ENCODE data around the gene EDAR. TPM values are rescaled to one million over a fixed set of nuclear protein-coding genes. Genes with fewer than 3 reads are reported as not detected.

Gene EDAR
- total RNA-seq, 1 donor from 2014 or later, result 5.5 TPM

- no peaks in the 10 kb centered on the region for H3K36me3 Mint-ChIP-seq
- H3K27me3 Mint-ChIP-seq (ENCODE audit: low read depth), result no peaks in the 10 kb centered on the region
- no peak for DNase-seq (ENCODE audit: low spot score in 2 of 2, unreplicated experiment in 2 of 2)
- no peak overlapping the region for H3K4me3 Mint-ChIP-seq
- no peak overlapping the region for H3K27ac Mint-ChIP-seq
- H3K9me3 Mint-ChIP-seq, result no peaks in the 10 kb centered on the region
- H3K4me1 Mint-ChIP-seq, result peaks cover 35% of the 10 kb centered on the region
- no peak for TF ChIP-seq CTCF (IDR thresholded peaks at IDR 0.05; ENCODE audit: unreplicated experiment)
Observed at GRCh38 chr2:108971661-108972566, 17.1 kb downstream of the EDAR start.

- DNase-seq (ENCODE audit: low spot score in 2 of 2, unreplicated experiment in 2 of 2), result no peak
- H3K27ac Mint-ChIP-seq, result no peak overlapping the region
- TF ChIP-seq CTCF (IDR thresholded peaks at IDR 0.05; ENCODE audit: unreplicated experiment), result no peak
- no peaks in the 10 kb centered on the region for H3K36me3 Mint-ChIP-seq
- H3K4me1 Mint-ChIP-seq, result peaks cover 51% of the 10 kb centered on the region
- no peaks in the 10 kb centered on the region for H3K27me3 Mint-ChIP-seq (ENCODE audit: low read depth)
- no peaks in the 10 kb centered on the region for H3K9me3 Mint-ChIP-seq
- H3K4me3 Mint-ChIP-seq, result no peak overlapping the region
Observed at GRCh38 chr2:108970369-108970768, 18.7 kb downstream of the EDAR start.

GRCh38 chr2:108969856-108970255 is 19.2 kb downstream of the EDAR start:
- no peak for TF ChIP-seq CTCF (IDR thresholded peaks at IDR 0.05; ENCODE audit: unreplicated experiment)
- Mint-ChIP-seq H3K4me3 (no peak overlapping the region), H3K4me1 (peaks cover 53% of the 10 kb centered on the region), H3K9me3 (no peaks in the 10 kb centered on the region), H3K27me3 (ENCODE audit: low read depth) (no peaks in the 10 kb centered on the region), H3K27ac (peak overlapping the region; percentile 52), H3K36me3 (no peaks in the 10 kb centered on the region)
- no peak for DNase-seq (ENCODE audit: low spot score in 2 of 2, unreplicated experiment in 2 of 2)

GRCh38 chr2:108968619-108969018 is 20.4 kb downstream of the EDAR start:
- H3K9me3 Mint-ChIP-seq, result no peaks in the 10 kb centered on the region
- TF ChIP-seq CTCF (IDR thresholded peaks at IDR 0.05; ENCODE audit: unreplicated experiment), result no peak
- peaks cover 60% of the 10 kb centered on the region for H3K4me1 Mint-ChIP-seq
- no peak overlapping the region for H3K4me3 Mint-ChIP-seq
- H3K36me3 Mint-ChIP-seq, result no peaks in the 10 kb centered on the region
- H3K27me3 Mint-ChIP-seq (ENCODE audit: low read depth), result no peaks in the 10 kb centered on the region
- DNase-seq (ENCODE audit: low spot score in 2 of 2, unreplicated experiment in 2 of 2), result no peak
- H3K27ac Mint-ChIP-seq, result peak overlapping the region; percentile 40

- DNase-seq (ENCODE audit: low spot score in 2 of 2, unreplicated experiment in 2 of 2), result no peak
- H3K27ac Mint-ChIP-seq, result peak overlapping the region; percentile 90
- H3K36me3 Mint-ChIP-seq, result no peaks in the 10 kb centered on the region
- no peaks in the 10 kb centered on the region for H3K9me3 Mint-ChIP-seq
- no peak overlapping the region for H3K4me3 Mint-ChIP-seq
- peaks cover 63% of the 10 kb centered on the region for H3K4me1 Mint-ChIP-seq
- TF ChIP-seq CTCF (IDR thresholded peaks at IDR 0.05; ENCODE audit: unreplicated experiment), result no peak
- H3K27me3 Mint-ChIP-seq (ENCODE audit: low read depth), result no peaks in the 10 kb centered on the region
Observed at GRCh38 chr2:108967757-108968156, 21.3 kb downstream of the EDAR start.

Measured in mesothelial cell of epicardium (in vitro differentiated cells).